ENCODE data around the gene CA10.

Gene CA10

DNA sequence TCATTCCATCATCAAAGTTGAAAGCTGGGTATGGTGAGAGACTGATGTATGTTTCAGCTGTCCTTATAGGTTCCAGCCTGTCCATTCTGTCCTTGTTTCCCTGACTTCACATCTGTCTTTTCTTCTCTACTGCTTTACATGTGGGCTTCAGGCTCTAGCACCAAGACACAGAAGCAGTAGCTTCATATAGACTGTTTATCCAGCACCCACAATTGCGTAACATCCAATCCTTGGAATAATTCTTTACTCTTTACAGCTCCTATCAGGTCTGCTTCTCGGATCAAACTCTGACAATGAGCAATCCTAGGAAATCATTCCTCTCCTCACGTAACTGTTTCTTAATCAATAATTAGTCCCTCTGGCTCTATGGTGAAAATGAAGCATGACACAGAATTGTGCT, 158.9 kb downstream of the CA10 start:
- no peak overlapping the region for H3K4me3 ChIP-seq (ENCODE audit: insufficient read depth, low read length, poor library complexity, severe bottlenecking)
- no peak overlapping the region for H3K9ac ChIP-seq (ENCODE audit: low read length)
- H3K36me3 ChIP-seq (ENCODE audit: low read length) = no peaks in the 10 kb centered on the region
- no peak overlapping the region for H2AFZ ChIP-seq (ENCODE audit: low read depth, low read length, severe bottlenecking)
- no peak overlapping the region for H3K4me2 ChIP-seq (ENCODE audit: low read depth, low read length, poor library complexity, severe bottlenecking)
- H3K27ac ChIP-seq (ENCODE audit: low read depth, low read length) = no peak overlapping the region
- H3K9me3 ChIP-seq (ENCODE audit: insufficient read depth, low read length) = no peaks in the 10 kb centered on the region
- H4K20me1 ChIP-seq (ENCODE audit: low read depth, low read length) = no peaks in the 10 kb centered on the region
- TF ChIP-seq, protein P1, sequence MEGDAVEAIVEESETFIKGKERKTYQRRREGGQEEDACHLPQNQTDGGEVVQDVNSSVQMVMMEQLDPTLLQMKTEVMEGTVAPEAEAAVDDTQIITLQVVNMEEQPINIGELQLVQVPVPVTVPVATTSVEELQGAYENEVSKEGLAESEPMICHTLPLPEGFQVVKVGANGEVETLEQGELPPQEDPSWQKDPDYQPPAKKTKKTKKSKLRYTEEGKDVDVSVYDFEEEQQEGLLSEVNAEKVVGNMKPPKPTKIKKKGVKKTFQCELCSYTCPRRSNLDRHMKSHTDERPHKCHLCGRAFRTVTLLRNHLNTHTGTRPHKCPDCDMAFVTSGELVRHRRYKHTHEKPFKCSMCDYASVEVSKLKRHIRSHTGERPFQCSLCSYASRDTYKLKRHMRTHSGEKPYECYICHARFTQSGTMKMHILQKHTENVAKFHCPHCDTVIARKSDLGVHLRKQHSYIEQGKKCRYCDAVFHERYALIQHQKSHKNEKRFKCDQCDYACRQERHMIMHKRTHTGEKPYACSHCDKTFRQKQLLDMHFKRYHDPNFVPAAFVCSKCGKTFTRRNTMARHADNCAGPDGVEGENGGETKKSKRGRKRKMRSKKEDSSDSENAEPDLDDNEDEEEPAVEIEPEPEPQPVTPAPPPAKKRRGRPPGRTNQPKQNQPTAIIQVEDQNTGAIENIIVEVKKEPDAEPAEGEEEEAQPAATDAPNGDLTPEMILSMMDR (IDR thresholded peaks at IDR 0.05; ENCODE audit: insufficient read depth, low read length, poor library complexity, severe bottlenecking) = no peak
- TF ChIP-seq EZH2phosphoT487 (conservative IDR thresholded peaks at IDR 0.05; ENCODE audit: low read length) = no peak
- H3F3A ChIP-seq (ENCODE audit: insufficient read depth) = no peaks in the 10 kb centered on the region
- no peaks in the 10 kb centered on the region for H3K9me2 ChIP-seq (replicated peaks; ENCODE audit: insufficient read depth, low read length)
- no peaks in the 10 kb centered on the region for H3K79me2 ChIP-seq (ENCODE audit: insufficient read depth, low read length)
- no peaks in the 10 kb centered on the region for H3K27me3 ChIP-seq (ENCODE audit: low read length)

GRCh38 chr17:51997723-51998122, 160.8 kb downstream of the CA10 start:
- TF ChIP-seq, protein P1 (IDR thresholded peaks at IDR 0.05; ENCODE audit: insufficient read depth, low read length, poor library complexity, severe bottlenecking) = no peak
- no peak for TF ChIP-seq EZH2phosphoT487 (conservative IDR thresholded peaks at IDR 0.05; ENCODE audit: low read length)
- H3K9me2 ChIP-seq (replicated peaks; ENCODE audit: insufficient read depth, low read length) = no peaks in the 10 kb centered on the region

GRCh38 chr17:51995797-51996403, 162.6 kb downstream of the CA10 start:
- Histone ChIP-seq H3K9me3 (ENCODE audit: insufficient read depth, low read length) (no peaks in the 10 kb centered on the region), H3K36me3 (ENCODE audit: low read length) (no peaks in the 10 kb centered on the region), H2AFZ (ENCODE audit: low read depth, low read length, severe bottlenecking) (no peak overlapping the region), H3K27me3 (ENCODE audit: low read length) (no peaks in the 10 kb centered on the region), H3K79me2 (ENCODE audit: insufficient read depth, low read length) (no peaks in the 10 kb centered on the region), H3K9me2 (replicated peaks; ENCODE audit: insufficient read depth, low read length) (no peaks in the 10 kb centered on the region), H3K9ac (ENCODE audit: low read length) (no peak overlapping the region), H3K4me3 (ENCODE audit: insufficient read depth, low read length, poor library complexity, severe bottlenecking) (no peak overlapping the region), H3K27ac (ENCODE audit: low read depth, low read length) (no peak overlapping the region), H3F3A (ENCODE audit: insufficient read depth) (no peaks in the 10 kb centered on the region), H4K20me1 (ENCODE audit: low read depth, low read length) (no peaks in the 10 kb centered on the region), H3K4me2 (ENCODE audit: low read depth, low read length, poor library complexity, severe bottlenecking) (no peak overlapping the region)
- TF ChIP-seq EZH2phosphoT487 (conservative IDR thresholded peaks at IDR 0.05; ENCODE audit: low read length) = no peak
- TF ChIP-seq, protein P1 (IDR thresholded peaks at IDR 0.05; ENCODE audit: insufficient read depth, low read length, poor library complexity, severe bottlenecking) = no peak

More at GRCh38 chr17:51997723-51998122, 160.8 kb downstream of the CA10 start:
- H3K27ac ChIP-seq (ENCODE audit: low read depth, low read length) = no peak overlapping the region
- H3K9ac ChIP-seq (ENCODE audit: low read length) = no peak overlapping the region
- no peak overlapping the region for H3K4me2 ChIP-seq (ENCODE audit: low read depth, low read length, poor library complexity, severe bottlenecking)
- H3K79me2 ChIP-seq (ENCODE audit: insufficient read depth, low read length) = no peaks in the 10 kb centered on the region
- H3K9me3 ChIP-seq (ENCODE audit: insufficient read depth, low read length) = no peaks in the 10 kb centered on the region
- H3F3A ChIP-seq (ENCODE audit: insufficient read depth) = no peaks in the 10 kb centered on the region
- H3K36me3 ChIP-seq (ENCODE audit: low read length) = no peaks in the 10 kb centered on the region
- H2AFZ ChIP-seq (ENCODE audit: low read depth, low read length, severe bottlenecking) = no peak overlapping the region
- H3K27me3 ChIP-seq (ENCODE audit: low read length) = no peaks in the 10 kb centered on the region
- H3K4me3 ChIP-seq (ENCODE audit: insufficient read depth, low read length, poor library complexity, severe bottlenecking) = no peak overlapping the region
- H4K20me1 ChIP-seq (ENCODE audit: low read depth, low read length) = no peaks in the 10 kb centered on the region

All from SU-DHL-6 (cell line).